K562 (cell line): Measurements from ENCODE around the gene SOWAHB. TPM values are rescaled to one million over a fixed set of nuclear protein-coding genes. Genes with fewer than 3 reads are reported as not detected.
A peak's percentile ranks its signal among the peaks of the same experiment; 100 is the strongest.

Experiments
- ATAC-seq: fragments of 200-7000 bp; cut with Tn5 transposase; 3 replicates; pipeline ENCODE4 v1.9.1; 2020; ENCODE audit warnings: moderate library complexity
- BruUV-seq: library from RNA; stranded (reverse); fragments of 400-500 nt; replicated peaks from 2 replicates; lab custom pipeline; 2021; lab: Mats Ljungman, UMichigan
- CTCF ChIA-PET: fragments of 300-600 bp; formaldehyde crosslinking; extraction: SDS; loops from one replicate; lab custom pipeline; 2021; ENCODE audit warnings: low intra/inter-chr PET ratio; lab: Yijun Ruan, JAX
- POLR2A ChIA-PET: fragments of 300-600, 350-650 bp; sonication (Branson Sonifier 250); formaldehyde crosslinking; extraction: SDS; loops from one replicate; lab custom pipeline; 2021; ENCODE audit warnings: antibody characterized with exemption, inconsistent platforms; lab: Yijun Ruan, JAX
- DNase-seq, 4 experiments: peaks; one replicate each; pipeline versions ENCODE4 v3.0.0 to v3.0.0-alpha.2; 2011 to 2018; ENCODE audit warnings: low spot score in 3 of 4, mixed read lengths in 3 of 4; ENCODE audit errors: extremely low read depth in 1 of 4
- FAIRE-seq: peaks from 2 replicates; lab custom pipeline; 2011; peaks lifted over from hg19 to GRCh38; lab: Jason Lieb, UNC
- H2AFZ ChIP-seq: 2 replicates; pipeline ENCODE4 v1.6.0; 2011; ENCODE audit warnings: low read depth, low read length, control low read depth, inconsistent platforms
- H3K27ac ChIP-seq: fragments of 200-600 bp; 3 replicates; pipeline ENCODE4 v1.8.0; 2011; ENCODE audit warnings: low read depth, mild to moderate bottlenecking, control low read depth, inconsistent platforms, low read length, moderate library complexity, mixed read lengths; ENCODE audit errors: extremely low read depth
- H3K27me3 ChIP-seq, 2 experiments: fragments of 300-600 bp in 1 of 2; 2 replicates in 1 of 2; 3 replicates in 1 of 2; pipeline versions ENCODE4 v1.6.0 to v1.8.0; 2011; ENCODE audit warnings: inconsistent platforms in 2 of 2, low read length in 2 of 2, mild to moderate bottlenecking in 1 of 2, mixed read lengths in 1 of 2, moderate library complexity in 1 of 2; ENCODE audit not compliant: control insufficient read depth in 2 of 2, insufficient read depth in 2 of 2
- H3K36me3 ChIP-seq: fragments of 300-600 bp; 3 replicates; pipeline ENCODE4 v1.8.0; 2011; ENCODE audit warnings: mild to moderate bottlenecking, low read length, inconsistent platforms; ENCODE audit not compliant: control insufficient read depth, insufficient read depth
- H3K4me1 ChIP-seq, 2 experiments: fragments of 200-600 bp in 1 of 2; replicated peaks in 1 of 2; 2 replicates in 1 of 2; 3 replicates in 1 of 2; pipeline versions ENCODE4 v1.5.1 to v1.8.0; 2011; ENCODE audit warnings: inconsistent platforms in 2 of 2, low read length in 2 of 2, mild to moderate bottlenecking in 1 of 2, mixed read lengths in 1 of 2, moderate library complexity in 1 of 2; ENCODE audit not compliant: control insufficient read depth in 2 of 2, insufficient read depth in 2 of 2
- H3K4me2 ChIP-seq: 2 replicates; pipeline ENCODE4 v1.6.1; 2011; ENCODE audit warnings: low read length, control low read depth, inconsistent platforms, mixed read lengths; ENCODE audit not compliant: insufficient read depth
- H3K4me3 ChIP-seq: fragments of 200-600 bp; sonication (generic), shearing (Covaris generic); 2 replicates; pipeline ENCODE4 v1.5.1; 2016; ENCODE audit warnings: control low read depth, inconsistent platforms
- H3K79me2 ChIP-seq: fragments of 200-600 bp; 3 replicates; pipeline ENCODE4 v1.8.0; 2011; ENCODE audit warnings: low read length, inconsistent platforms; ENCODE audit not compliant: control insufficient read depth, insufficient read depth
- H3K9ac ChIP-seq, 2 experiments: 2 replicates each; pipeline versions ENCODE4 v1.6.0 to v1.6.1; 2011; ENCODE audit warnings: low read depth in 2 of 2, low read length in 2 of 2, control low read depth in 1 of 2, inconsistent platforms in 1 of 2, mild to moderate bottlenecking in 1 of 2, mixed read lengths in 1 of 2; ENCODE audit not compliant: insufficient read depth in 1 of 2
- H3K9me1 ChIP-seq: one replicate; pipeline ENCODE4 v1.6.0; 2011; ENCODE audit warnings: inconsistent platforms, mild to moderate bottlenecking, low read length, moderate library complexity; ENCODE audit not compliant: control insufficient read depth, insufficient read depth
- H3K9me3 ChIP-seq: replicated peaks from 2 replicates; pipeline ENCODE4 v1.5.1; 2011; ENCODE audit warnings: low read depth, low read length, inconsistent platforms; ENCODE audit not compliant: control insufficient read depth, insufficient read depth
- H4K20me1 ChIP-seq: replicated peaks from 2 replicates; pipeline ENCODE4 v1.6.1; 2011; ENCODE audit warnings: low read length, inconsistent platforms, mixed read lengths; ENCODE audit not compliant: control insufficient read depth, insufficient read depth
- JUND ChIP-seq, 2 experiments: IDR thresholded peaks; 2 replicates in 1 of 2; 3 replicates in 1 of 2; pipeline ENCODE4 v1.6.1; 2011; ENCODE audit warnings: borderline replicate concordance in 2 of 2, low read depth in 2 of 2, low read length in 2 of 2, improper control_type of control experiment in 1 of 2, missing biosample characterization in 1 of 2, missing genetic modification characterization in 1 of 2, missing genetic modification reagents in 1 of 2
- PRDM10 ChIP-seq: fragments of 450-650 bp; IDR thresholded peaks from 2 replicates; pipeline ENCODE4 v1.6.1; 2018; ENCODE audit not compliant: partially characterized antibody
- TCF15 ChIP-seq: fragments of 250-450 bp; sonication (Bioruptor Pico); IDR thresholded peaks from 2 replicates; pipeline ENCODE4 v1.8.0; 2022; ENCODE audit warnings: moderate library complexity, mild to moderate bottlenecking, inconsistent platforms
- WGBS: fragments of 100-300 bp; shearing (Covaris generic); methylation state at CpG from one replicate; pipeline ENCODE4 v1.1.6; 2016; ENCODE audit warnings: low coverage, mixed read lengths; ENCODE audit not compliant: insufficient coverage; ENCODE audit errors: missing lambda C conversion rate; 5-methylcytosine and 5-hydroxymethylcytosine counted together
- in situ Hi-C: fragments of 300-500 bp; cut with MboI; formaldehyde crosslinking; loops from 4 replicates; pipeline ENCODE4 v1.15.0; 2018; ENCODE audit warnings: inconsistent platforms, mixed read lengths
- intact Hi-C: fragments of 100-400 bp; cut with micrococcal nuclease; formaldehyde crosslinking; loops from 2 replicates; pipeline ENCODE4 v1.14.2; 2022
- polyA plus RNA-seq, 8 experiments: library from polyadenylated mRNA; depleted of rRNA in 4 of 8; stranded (reverse) in 5 of 8; unstranded in 3 of 8; fragments of >200 nt; fragmentation: Nextera tagmentation in 2 of 8; fragmentation: Illumina TruSeq in 1 of 8; extraction: Ambion mirVana in 2 of 8; extraction: Trizol in 1 of 8; gene quantifications; 2 replicates each; pipeline versions ENCODE4 v1.2.1 to v1.2.3, GENCODE V29; 2011 to 2014; ENCODE audit warnings: inconsistent platforms in 1 of 8, missing spikeins in 1 of 8
- total RNA-seq, 7 experiments: library from RNA; depleted of rRNA in 6 of 7; stranded (reverse); fragments of >200 nt in 6 of 7; fragmentation: Illumina TruSeq in 2 of 7; extraction: Trizol in 2 of 7; gene quantifications; 2 replicates each; pipeline versions ENCODE4 v1.2.1 to v1.2.3, GENCODE V29; 2011 to 2021; ENCODE audit warnings: low replicate concordance in 1 of 7

The SOWAHB gene
- total and polyA plus RNA-seq, 9 of the 15 experiments (the other 6 are each of a cell fraction or from before 2014, with no cell fraction given), result not detected

GRCh38 chr4:76867880-76868655 is 29.9 kb downstream of the SOWAHB start (continued):
- TF ChIP-seq TCF15, result no peak

- BruUV-seq, result no TSS peak
- Histone ChIP-seq H3K4me1 (no peaks in the 10 kb centered on the region; a peak in 1 of 5 replicates), H3K36me3 (no peaks in the 10 kb centered on the region), H4K20me1 (no peaks in the 10 kb centered on the region), H3K9ac (no peak overlapping the region), H3K79me2 (no peaks in the 10 kb centered on the region), H3K9me1 (no peaks in the 10 kb centered on the region), H3K27ac (no peak overlapping the region), H2AFZ (0 out of 2 replicates have a peak overlapping the region, but pooled peaks have one; percentile 53), H3K9me3 (no peaks in the 10 kb centered on the region), H3K27me3 (peaks cover 11% of the 10 kb centered on the region in 2 experiments; a peak in 3 of 5 replicates), H3K4me2 (no peak overlapping the region), H3K4me3 (no peak overlapping the region)
- in situ Hi-C loops (no loop called here), intact Hi-C loops (no loop called here)
- DNase-seq (no peak), ATAC-seq (no peak; the same call in 2 of the 3 replicates), FAIRE-seq (no peak)
- TF ChIP-seq PRDM10 (peak; percentile 44), JUND (IDR thresholded peaks at IDR 0.05; ENCODE audit: borderline replicate concordance, low read depth, low read length) (no peak), JUND (tag; IDR thresholded peaks at IDR 0.05; ENCODE audit: borderline replicate concordance, low read depth, low read length) (no peak)
- CTCF ChIA-PET, result no interaction called here
- WGBS, result 38% methylated on average over 7 of the region's 7 CpGs
- POLR2A ChIA-PET, result interaction anchor here (0.8 kb wide), 1 partner anchor 178 kb away, joined by 4 read pairs; no protein-coding TSS in a partner anchor
These were observed 30.6 kb downstream of the SOWAHB start for GRCh38 chr4:76867377-76867776.
